Panc1 (cell line): ENCODE results near the gene CHDH.

Source experiments
- POLR2AphosphoS5 ChIP-seq: IDR thresholded peaks from 2 replicates; pipeline ENCODE4 v1.6.1; 2012; ENCODE audit warnings: mild to moderate bottlenecking, low read depth, low read length, moderate library complexity
- SIN3A ChIP-seq: IDR thresholded peaks from 2 replicates; pipeline ENCODE4 v1.6.1; 2012; ENCODE audit warnings: low read depth, mild to moderate bottlenecking, low read length, moderate library complexity, borderline replicate concordance; ENCODE audit not compliant: insufficient read depth

DNA sequence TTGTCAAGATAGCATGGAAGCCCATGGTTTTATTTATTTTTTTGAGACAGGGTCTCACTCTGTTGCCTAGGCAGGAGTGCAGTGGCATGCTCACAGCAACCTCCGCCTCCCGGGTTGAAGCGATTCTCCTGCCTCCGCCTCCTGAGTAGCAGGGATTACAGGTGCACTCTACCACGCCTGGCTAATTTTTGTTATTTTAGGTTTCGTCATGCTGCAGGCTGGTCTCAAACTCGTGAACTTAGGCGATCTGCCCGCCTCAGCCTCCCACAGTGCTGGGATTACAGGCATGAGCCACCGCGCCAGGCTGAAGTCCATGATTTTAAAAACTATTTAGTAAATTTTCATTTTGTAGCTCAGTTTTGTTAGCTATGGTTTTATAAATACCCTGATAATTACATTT, 38.4 kb upstream of the CHDH start:
- TF ChIP-seq POLR2AphosphoS5 (no peak), SIN3A (no peak)
